ENCODE results near the gene VAV2. TPM values are rescaled to one million over a fixed set of nuclear protein-coding genes. Genes with fewer than 3 reads are reported as not detected.

VAV2 gene
- total RNA-seq, 1 donor from 2014 or later, result 8.3 TPM

DNA sequence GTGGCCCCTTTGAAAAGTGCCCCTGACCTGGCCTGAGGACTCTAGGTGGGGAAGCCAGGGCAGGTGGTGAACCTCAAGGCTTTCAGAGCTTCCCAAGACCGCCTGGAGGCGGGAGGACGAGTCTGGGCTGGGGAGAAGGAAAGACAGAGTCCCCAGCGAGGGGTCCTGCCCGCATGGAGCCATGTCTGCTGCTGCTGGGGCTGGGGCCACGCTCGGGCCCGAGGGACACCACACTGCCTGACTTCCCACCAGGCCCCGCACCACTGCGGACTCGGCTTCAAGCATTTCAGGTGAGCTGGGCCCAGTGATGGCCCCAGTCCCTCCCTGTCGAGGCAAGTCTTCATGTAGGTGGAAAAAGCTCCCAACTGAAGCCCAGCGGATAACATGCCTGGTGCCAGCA, 191.9 kb downstream of the VAV2 start:
- no peak overlapping the region for H3K4me3 ChIP-seq
- H3K27ac ChIP-seq, result no peak overlapping the region
- TF ChIP-seq POLR2AphosphoS5 (IDR thresholded peaks at IDR 0.05; ENCODE audit: insufficient read depth in 1 of 2, low read depth in 1 of 2) (no peak), POLR2A (IDR thresholded peaks at IDR 0.05) (no peak)
- TF ChIP-seq, protein P1, sequence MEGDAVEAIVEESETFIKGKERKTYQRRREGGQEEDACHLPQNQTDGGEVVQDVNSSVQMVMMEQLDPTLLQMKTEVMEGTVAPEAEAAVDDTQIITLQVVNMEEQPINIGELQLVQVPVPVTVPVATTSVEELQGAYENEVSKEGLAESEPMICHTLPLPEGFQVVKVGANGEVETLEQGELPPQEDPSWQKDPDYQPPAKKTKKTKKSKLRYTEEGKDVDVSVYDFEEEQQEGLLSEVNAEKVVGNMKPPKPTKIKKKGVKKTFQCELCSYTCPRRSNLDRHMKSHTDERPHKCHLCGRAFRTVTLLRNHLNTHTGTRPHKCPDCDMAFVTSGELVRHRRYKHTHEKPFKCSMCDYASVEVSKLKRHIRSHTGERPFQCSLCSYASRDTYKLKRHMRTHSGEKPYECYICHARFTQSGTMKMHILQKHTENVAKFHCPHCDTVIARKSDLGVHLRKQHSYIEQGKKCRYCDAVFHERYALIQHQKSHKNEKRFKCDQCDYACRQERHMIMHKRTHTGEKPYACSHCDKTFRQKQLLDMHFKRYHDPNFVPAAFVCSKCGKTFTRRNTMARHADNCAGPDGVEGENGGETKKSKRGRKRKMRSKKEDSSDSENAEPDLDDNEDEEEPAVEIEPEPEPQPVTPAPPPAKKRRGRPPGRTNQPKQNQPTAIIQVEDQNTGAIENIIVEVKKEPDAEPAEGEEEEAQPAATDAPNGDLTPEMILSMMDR (IDR thresholded peaks at IDR 0.05), result no peak
- DNase-seq (ENCODE audit: extremely low spot score in 2 of 2), result no peak
- no peaks in the 10 kb centered on the region for H3K36me3 ChIP-seq
- H3K27me3 ChIP-seq, result no peaks in the 10 kb centered on the region
- intact Hi-C loops (cut with DNase I), result no loop called here
- H3K9me3 ChIP-seq, result no peaks in the 10 kb centered on the region
- H3K4me1 ChIP-seq, result no peaks in the 10 kb centered on the region

- Histone ChIP-seq H3K9me3 (no peaks in the 10 kb centered on the region), H3K4me1 (no peaks in the 10 kb centered on the region), H3K36me3 (no peaks in the 10 kb centered on the region), H3K27me3 (no peaks in the 10 kb centered on the region), H3K4me3 (no peak overlapping the region), H3K27ac (no peak overlapping the region)
- intact Hi-C loops (cut with DNase I), result no loop called here
- DNase-seq (ENCODE audit: extremely low spot score in 2 of 2), result no peak
- no peak for TF ChIP-seq POLR2AphosphoS5 (IDR thresholded peaks at IDR 0.05; ENCODE audit: insufficient read depth in 1 of 2, low read depth in 1 of 2)
- TF ChIP-seq POLR2A (IDR thresholded peaks at IDR 0.05), result no peak
- TF ChIP-seq, protein P1 (IDR thresholded peaks at IDR 0.05), result no peak
Measured at GRCh38 chr9:133799716-133800115, 192.4 kb downstream of the VAV2 start.

DNA sequence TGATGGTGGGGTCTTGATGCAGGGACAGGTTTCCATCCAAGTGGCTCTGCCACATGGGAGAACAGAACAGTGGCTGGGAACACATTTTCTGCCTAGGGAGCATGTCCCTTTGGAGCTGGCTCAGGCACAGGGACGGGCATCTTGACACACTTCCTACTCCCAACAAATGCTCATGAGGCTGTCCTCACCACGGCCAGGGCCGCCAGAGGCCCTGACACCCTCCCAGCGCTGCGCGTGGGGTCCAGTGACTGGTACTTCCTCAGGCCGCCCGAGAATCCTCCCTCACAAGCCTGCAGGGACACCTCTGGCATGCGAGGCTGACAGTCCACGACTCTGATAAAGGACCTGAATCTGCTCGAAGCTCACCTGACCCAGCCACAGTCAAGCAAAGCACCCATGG, 193.0 kb downstream of the VAV2 start:
- intact Hi-C loops (cut with DNase I), result no loop called here
- no peak for DNase-seq (ENCODE audit: extremely low spot score in 2 of 2)
- TF ChIP-seq, protein P1 (IDR thresholded peaks at IDR 0.05), result no peak
- TF ChIP-seq POLR2AphosphoS5 (IDR thresholded peaks at IDR 0.05; ENCODE audit: insufficient read depth in 1 of 2, low read depth in 1 of 2), result no peak
- no peak for TF ChIP-seq POLR2A (IDR thresholded peaks at IDR 0.05)
- Histone ChIP-seq H3K4me1 (no peaks in the 10 kb centered on the region), H3K4me3 (no peak overlapping the region), H3K27ac (no peak overlapping the region), H3K9me3 (no peaks in the 10 kb centered on the region), H3K27me3 (no peaks in the 10 kb centered on the region), H3K36me3 (no peaks in the 10 kb centered on the region)

DNA sequence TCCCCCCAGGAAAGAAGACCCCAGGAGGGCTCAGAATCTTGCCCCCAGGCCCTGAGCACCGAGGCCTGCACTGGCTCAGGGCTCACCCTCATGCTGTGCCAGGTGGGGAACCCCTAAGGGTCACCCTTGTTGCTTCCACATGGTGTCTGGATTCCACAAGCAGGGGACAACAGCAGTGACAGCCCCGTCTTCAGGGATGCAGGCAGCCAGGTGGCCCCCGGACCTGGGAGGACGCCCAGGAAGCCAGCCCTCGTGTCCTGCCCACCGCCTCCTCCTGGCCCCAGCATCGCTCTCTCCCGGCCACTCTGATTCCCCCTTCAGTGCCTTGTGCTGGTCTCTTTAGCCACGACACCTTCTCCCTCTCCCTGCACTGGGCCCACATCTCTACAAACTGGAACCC, 194.0 kb downstream of the VAV2 start:
- Histone ChIP-seq H3K27ac (no peak overlapping the region), H3K4me1 (peaks cover 4% of the 10 kb centered on the region), H3K36me3 (no peaks in the 10 kb centered on the region), H3K27me3 (no peaks in the 10 kb centered on the region), H3K9me3 (no peaks in the 10 kb centered on the region), H3K4me3 (no peak overlapping the region)
- intact Hi-C loops (cut with DNase I), result no loop called here
- TF ChIP-seq POLR2AphosphoS5 (IDR thresholded peaks at IDR 0.05; ENCODE audit: insufficient read depth in 1 of 2, low read depth in 1 of 2) (no peak), POLR2A (IDR thresholded peaks at IDR 0.05) (no peak)
- TF ChIP-seq, protein P1 (IDR thresholded peaks at IDR 0.05), result no peak
- DNase-seq (ENCODE audit: extremely low spot score in 2 of 2), result no peak

DNA sequence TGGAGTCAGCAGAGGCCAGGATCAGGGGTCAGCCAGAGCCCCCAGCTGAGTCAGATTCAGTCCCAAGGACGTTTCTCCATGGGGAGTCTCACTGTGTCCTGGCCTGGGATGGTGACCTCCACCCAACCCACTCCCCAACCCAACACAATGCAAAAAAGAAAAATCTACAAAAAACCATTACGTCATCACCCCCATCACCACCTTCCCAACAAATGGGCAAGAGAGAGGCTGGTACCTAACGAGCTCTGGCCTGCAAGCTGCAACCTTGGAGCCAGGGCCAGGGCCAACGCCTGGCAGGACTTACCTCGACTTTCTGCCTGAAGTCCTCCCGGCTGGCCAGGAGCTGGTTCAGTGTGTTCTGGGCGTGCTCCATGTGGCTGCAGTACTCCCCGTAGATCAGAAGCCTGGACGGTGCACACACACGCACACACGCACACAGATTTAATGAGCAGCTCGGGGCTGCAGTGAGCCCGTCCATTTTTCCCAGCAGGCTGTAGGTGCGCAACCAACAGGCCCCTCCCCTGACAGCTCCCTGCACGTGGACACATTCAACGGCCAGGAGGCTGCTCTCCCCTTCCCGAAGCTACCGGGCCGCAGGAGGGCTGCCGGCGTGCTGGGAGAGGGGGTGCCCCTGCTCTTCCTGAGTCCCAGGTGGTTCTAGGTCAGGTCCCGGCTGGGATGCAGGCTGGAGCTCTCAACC, 194.6 kb downstream of the VAV2 start:
- Histone ChIP-seq H3K27me3 (no peaks in the 10 kb centered on the region), H3K4me3 (no peak overlapping the region), H3K27ac (no peak overlapping the region), H3K36me3 (no peaks in the 10 kb centered on the region), H3K4me1 (peaks cover 9% of the 10 kb centered on the region), H3K9me3 (no peaks in the 10 kb centered on the region)
- TF ChIP-seq POLR2A (IDR thresholded peaks at IDR 0.05) (no peak), POLR2AphosphoS5 (IDR thresholded peaks at IDR 0.05; ENCODE audit: insufficient read depth in 1 of 2, low read depth in 1 of 2) (no peak)
- TF ChIP-seq, protein P1 (IDR thresholded peaks at IDR 0.05), result no peak
- no peak for DNase-seq (ENCODE audit: extremely low spot score in 2 of 2)
- intact Hi-C loops (cut with DNase I), result no loop called here
